HG03060 (cell line): ENCODE results near the gene PLEKHN1.

Experiments used
- ATAC-seq: cut with Tn5 transposase; IDR thresholded peaks from one replicate; pipeline ENCODE4 v1.9.1; 2021; ENCODE audit warnings: low read depth, moderate number of reproducible peaks; ENCODE audit not compliant: unreplicated experiment

Gene PLEKHN1

GRCh38 chr1:958823-959730 lies 7.2 kb upstream of the PLEKHN1 start, which contains the start of gene NOC2L:
Gene NOC2L, minus strand, starts transcription at chr1:959256. Its CDS starts 16 bp downstream, at chr1:959240.
- no peak for ATAC-seq

- ATAC-seq: no peak
Observed at GRCh38 chr1:959731-960362, 6.4 kb upstream of the PLEKHN1 start.

DNA sequence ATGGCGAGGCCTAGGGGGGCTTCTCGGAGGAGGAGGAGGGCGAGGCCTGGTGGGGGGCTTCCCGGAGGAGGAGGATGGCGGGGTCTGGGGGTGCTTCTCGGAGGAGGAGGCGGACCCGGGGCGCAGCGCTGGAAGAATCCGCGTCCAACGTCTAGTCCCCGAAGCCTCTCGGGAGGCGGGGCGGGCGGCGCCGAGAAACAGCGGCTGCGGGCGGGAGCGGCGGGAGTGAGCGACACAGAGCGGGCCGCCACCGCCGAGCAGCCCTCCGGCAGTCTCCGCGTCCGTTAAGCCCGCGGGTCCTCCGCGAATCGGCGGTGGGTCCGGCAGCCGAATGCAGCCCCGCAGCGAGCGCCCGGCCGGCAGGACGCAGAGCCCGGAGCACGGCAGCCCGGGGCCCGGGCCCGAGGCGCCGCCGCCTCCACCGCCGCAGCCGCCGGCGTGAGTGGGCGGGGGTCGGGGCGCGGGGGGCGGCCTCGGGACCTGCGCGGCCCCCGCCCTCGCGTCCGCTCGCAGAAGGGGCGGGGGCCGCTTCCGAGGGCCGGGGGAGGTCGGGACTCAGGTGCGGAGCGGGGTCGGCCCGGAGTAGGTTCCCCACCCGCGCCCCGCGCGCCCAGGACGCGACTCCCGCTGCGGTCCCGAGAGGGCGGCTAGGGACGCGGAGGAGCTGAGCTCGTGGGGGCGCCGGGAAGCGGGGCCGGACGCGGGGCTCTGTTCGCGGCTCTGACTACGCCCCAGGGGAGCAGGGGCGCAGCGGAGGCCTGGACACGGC lies 5.7 kb upstream of the PLEKHN1 start, which contains the start of gene KLHL17:
KLHL17 (plus strand) TSS at position 222 of the 769 bp plus-strand sequence; CDS start at position 332, 110 bp downstream.
- no peak for ATAC-seq

DNA sequence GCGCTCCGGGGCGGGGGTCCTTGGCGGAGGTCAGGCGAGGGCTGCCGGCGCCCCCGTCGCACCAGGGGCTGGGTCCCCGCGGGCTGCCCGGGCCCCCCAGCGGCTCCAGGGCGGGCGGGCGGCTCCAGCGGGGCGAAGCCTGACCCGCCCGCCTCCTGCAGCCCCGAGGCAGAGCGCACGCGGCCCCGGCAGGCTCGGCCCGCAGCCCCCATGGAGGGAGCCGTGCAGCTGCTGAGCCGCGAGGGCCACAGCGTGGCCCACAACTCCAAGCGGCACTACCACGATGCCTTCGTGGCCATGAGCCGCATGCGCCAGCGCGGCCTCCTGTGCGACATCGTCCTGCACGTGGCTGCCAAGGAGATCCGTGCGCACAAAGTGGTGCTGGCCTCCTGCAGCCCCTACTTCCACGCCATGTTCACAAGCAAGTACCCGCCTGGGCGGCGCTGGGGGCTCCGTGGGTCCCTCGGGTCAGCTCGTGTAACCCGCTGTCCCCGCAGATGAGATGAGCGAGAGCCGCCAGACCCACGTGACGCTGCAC lies 5.1 kb upstream of the PLEKHN1 start:
- no peak for ATAC-seq

DNA sequence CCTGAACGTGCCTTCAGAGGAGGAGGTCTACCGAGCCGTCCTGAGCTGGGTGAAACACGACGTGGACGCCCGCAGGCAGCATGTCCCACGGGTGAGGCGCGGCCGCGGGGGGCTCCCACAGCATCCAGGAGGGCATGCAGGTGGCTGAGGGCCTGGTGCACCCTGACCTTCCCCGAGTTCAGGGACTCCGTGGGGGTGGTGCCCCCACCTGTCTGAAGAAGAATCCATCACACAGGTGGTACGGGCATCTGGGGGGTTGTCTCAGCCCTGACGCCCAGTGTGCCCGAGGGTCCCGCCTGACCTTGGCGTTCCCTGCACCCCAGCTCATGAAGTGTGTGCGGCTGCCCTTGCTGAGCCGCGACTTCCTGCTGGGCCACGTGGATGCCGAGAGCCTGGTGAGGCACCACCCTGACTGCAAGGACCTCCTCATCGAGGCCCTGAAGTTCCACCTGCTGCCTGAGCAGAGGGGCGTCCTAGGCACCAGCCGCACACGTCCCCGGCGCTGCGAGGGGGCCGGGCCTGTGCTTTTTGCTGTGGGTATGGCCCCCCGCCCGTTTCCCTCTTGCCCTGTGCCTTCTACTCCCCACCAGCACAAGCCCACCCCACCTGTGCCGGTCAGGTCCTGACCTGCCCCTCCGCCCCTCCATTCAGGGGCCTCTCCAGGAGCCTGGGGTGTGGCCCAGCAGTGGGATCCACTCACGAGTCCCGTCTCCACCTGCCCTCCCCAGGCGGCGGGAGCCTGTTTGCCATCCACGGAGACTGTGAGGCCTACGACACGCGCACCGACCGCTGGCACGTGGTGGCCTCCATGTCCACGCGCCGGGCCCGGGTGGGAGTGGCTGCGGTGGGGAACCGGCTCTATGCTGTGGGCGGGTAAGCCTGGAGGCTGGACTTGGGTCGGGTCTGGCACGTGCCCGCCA lies 3.6 kb upstream of the PLEKHN1 start:
- no peak for ATAC-seq

DNA sequence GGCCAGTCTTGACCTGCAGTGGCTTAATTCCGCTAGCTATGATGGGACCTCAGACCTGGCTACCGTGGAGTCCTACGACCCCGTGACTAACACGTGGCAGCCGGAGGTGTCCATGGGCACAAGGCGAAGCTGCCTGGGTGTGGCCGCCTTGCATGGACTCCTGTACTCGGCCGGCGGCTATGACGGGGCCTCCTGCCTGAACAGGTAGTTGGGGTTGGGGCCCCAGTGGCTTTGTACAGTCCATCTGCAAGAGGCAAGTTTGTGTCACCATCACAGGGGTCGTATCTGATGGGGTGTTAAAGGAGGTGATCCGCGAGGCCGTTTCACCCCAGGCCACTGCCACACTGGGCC lies 3.0 kb upstream of the PLEKHN1 start:
- ATAC-seq: no peak

DNA sequence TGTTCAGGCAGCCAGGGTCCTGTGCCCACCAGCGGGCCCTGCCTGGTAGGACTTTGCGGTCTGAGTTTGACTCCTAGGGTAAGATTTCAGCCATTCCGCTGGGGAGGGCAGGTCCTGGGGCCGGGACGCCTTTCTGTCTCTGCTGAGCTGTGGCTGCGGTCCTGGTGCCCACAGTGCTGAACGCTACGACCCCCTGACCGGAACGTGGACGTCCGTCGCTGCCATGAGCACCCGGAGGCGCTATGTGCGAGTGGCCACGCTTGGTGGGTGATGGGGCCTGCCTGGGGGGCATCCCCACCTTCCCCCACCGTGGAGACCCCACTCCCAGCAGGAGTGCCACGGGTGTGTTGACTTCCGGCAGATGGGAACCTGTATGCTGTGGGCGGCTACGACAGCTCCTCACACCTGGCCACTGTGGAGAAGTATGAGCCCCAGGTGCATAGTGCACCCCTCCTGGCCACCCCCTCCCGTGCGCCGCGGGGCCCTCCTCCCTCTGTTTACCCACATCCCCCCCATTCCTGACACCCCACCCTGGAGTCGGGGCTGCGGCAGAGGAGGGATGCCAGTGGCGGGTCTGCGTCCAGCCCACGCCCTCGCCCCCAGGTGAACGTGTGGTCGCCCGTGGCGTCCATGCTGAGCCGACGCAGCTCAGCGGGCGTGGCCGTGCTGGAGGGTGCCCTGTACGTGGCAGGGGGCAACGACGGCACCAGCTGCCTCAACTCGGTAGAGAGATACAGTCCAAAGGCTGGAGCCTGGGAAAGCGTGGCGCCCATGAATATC lies 2.3 kb upstream of the PLEKHN1 start:
- ATAC-seq: no peak

DNA sequence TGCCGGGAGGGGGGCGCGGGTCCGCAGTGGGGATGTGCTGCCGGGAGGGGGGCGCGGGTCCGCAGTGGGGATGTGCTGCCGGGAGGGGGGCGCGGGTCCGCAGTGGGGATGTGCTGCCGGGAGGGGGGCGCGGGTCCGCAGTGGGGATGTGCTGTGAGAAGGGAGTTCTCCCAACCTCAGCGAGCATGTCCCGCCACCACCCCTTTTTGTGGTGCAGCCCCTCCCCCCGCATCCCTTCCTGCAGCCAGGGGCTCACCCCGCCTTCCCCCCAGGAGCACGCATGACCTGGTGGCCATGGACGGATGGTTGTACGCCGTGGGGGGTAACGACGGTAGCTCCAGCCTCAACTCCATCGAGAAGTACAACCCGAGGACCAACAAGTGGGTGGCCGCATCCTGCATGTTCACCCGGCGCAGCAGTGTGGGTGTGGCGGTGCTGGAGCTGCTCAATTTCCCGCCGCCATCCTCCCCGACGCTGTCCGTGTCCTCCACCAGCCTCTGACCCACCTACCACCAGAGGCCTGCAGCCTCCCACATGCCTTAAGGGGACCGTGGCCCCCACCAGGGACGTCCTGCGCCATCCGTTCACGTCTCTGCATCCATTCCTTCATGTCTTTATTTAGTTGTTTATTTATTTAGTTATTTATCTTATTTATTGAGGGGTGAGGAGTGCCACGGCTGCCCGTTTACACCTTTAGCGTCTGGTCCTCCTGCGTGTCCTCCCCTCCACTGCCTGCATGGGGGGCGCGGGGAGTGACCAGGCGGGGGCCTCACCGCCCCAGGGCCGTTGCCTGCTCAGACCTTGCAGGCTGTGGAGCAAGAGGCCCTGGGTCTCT lies 1.4 kb upstream of the PLEKHN1 start:
- no peak for ATAC-seq

GRCh38 chr1:965526-966134 lies 652 bp upstream of the PLEKHN1 start:
- ATAC-seq: no peak

- ATAC-seq: no peak
Observed at GRCh38 chr1:966704-967300, 520 bp downstream of the PLEKHN1 start.

DNA sequence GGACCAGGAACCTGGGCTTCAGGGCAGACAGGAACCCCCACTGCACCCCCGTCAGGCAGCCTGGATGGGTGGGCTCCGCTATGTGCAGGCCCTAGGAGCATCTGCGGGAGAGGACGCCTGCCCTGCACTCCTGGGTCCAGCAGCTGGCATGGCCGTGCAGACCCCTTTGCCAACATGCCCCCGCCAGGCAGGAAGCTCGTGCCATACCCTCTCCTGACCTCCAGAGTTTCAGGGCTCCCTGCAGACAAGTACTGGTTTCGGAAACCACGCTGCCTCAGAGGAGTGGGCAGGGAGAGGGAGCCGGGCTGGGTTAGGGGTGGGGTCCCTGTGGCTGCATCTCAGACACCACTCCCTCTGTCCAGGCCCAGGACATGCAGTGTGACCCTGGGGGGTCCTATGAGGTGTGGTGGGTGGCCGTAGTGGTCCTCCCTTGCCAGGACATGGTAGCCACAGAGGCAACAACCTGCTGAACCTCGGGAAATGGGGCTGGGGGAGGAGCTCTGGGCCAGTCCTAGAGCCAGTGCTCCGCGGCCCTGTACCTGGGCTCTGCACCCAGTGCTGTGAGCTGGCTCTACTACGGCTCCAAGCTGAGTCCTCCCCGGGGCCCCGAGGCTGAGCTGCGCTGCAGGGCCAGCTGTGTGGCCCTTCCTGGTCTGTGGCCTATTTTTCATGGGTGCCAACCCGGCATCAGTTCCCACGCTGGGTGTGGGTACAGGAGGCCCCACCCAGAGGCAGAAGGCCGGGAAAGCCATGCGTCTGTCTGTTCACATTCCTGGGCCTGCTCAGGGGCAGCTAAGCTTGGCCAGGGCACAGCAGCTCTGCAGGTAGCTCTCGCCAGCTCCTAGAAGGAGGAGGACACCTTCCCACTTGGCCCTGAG lies 1.4 kb downstream of the PLEKHN1 start:
- no peak for ATAC-seq

DNA sequence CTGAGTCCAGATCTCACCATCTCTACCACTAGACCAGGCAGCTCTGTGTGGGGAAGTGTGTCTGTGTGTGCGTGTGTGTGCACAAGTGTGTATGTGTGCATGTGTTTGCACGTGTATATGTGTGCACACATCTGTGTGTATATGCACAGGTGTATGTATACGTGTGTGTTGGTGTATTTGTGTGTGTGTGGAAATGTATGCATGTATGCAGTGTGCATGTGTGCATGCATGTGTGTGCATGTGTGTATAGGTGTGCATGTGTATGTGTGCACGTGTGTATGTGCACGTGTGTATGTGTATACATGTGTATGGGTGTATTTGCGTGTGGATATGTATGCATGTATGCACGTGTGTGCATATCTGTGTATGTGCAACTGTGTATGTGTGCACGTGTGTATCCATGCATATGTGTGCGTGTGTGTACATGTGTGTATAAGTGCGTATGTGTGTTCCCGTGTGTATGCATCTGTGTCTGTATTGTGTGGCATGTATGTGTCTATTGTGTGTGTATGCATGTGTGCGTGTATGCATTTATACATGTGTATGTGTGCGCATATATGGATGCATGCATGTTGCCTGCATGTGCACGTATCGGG lies 3.1 kb downstream of the PLEKHN1 start:
- ATAC-seq: no peak

GRCh38 chr1:970242-970972 lies 4.1 kb downstream of the PLEKHN1 start:
- ATAC-seq: no peak

DNA sequence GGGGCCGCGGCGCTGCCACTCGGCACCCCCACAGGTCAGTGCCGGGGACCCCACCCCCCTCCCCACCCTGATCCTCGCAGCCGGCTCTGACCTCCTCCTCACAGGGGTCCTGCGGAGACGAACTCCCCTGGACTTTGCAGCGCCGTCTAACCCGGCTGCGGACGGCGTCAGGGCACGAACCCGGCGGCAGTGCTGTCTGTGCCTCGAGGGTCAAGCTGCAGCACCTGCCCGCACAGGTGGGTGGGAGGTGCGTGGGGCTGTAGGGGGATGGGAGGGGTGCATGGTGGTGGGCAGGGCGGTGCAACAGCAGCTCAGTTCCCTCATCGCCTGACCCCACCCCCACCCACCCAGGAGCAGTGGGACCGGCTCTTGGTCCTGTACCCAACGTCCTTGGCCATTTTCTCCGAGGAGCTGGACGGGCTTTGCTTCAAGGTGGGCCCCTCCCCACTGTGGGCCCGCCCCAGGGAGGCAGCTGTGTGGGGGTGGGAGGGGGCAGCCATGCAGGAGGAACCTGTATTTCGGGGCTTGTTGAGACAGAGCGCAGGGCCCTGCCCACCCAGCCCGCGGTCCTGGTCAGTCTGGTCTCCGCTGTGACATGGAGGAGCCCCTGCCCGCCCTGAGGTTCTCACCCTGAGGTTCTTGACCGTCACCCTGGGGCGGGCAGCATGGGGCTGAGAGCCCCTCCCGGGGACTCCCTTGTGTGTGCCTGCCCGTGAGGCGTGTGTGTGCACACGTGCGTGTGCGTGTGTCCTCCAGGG lies 4.9 kb downstream of the PLEKHN1 start:
- ATAC-seq: no peak
